Large intestine (tissue), 3 donors: ENCODE measurements around the gene METTL16. TPM values are rescaled to one million over a fixed set of nuclear protein-coding genes. Genes with fewer than 3 reads are reported as not detected.

Experiments used
- DNase-seq, 2 donors: peaks; one replicate each; pipeline versions ENCODE4 v3.0.0 to v3.0.0-alpha.2; 2013
- H3K27ac ChIP-seq: one replicate; pipeline ENCODE4 v1.5.1; 2013; ENCODE audit warnings: low read length
- H3K27me3 ChIP-seq: 2 replicates; pipeline ENCODE4 v1.6.1; 2013; ENCODE audit warnings: low read length; ENCODE audit not compliant: control insufficient read depth, insufficient read depth
- H3K36me3 ChIP-seq: 2 replicates; pipeline ENCODE4 v1.6.1; 2013; ENCODE audit warnings: low read length; ENCODE audit not compliant: control insufficient read depth, insufficient read depth
- H3K4me1 ChIP-seq: one replicate; pipeline ENCODE4 v1.6.1; 2013; ENCODE audit warnings: low read length; ENCODE audit not compliant: control insufficient read depth, insufficient read depth
- H3K4me3 ChIP-seq: one replicate; pipeline ENCODE4 v1.5.1; 2013; ENCODE audit warnings: low read length
- H3K9me3 ChIP-seq: one replicate; pipeline ENCODE4 v1.6.1; 2013; ENCODE audit warnings: mild to moderate bottlenecking, low read depth, low read length, moderate library complexity; ENCODE audit not compliant: control insufficient read depth
- WGBS: methylation state at CpG from one replicate; pipeline ENCODE4 v1.1.5; 2013; ENCODE audit warnings: low lambda C conversion rate; ENCODE audit not compliant: insufficient coverage; 5-methylcytosine and 5-hydroxymethylcytosine counted together
- polyA plus RNA-seq: library from polyadenylated mRNA; unstranded; fragments of 120-200 nt; gene quantifications from one replicate; pipeline ENCODE4 v1.2.1, GENCODE V29; 2013

Gene METTL16
- polyA plus RNA-seq, 1 donor: 26.3 TPM

DNA sequence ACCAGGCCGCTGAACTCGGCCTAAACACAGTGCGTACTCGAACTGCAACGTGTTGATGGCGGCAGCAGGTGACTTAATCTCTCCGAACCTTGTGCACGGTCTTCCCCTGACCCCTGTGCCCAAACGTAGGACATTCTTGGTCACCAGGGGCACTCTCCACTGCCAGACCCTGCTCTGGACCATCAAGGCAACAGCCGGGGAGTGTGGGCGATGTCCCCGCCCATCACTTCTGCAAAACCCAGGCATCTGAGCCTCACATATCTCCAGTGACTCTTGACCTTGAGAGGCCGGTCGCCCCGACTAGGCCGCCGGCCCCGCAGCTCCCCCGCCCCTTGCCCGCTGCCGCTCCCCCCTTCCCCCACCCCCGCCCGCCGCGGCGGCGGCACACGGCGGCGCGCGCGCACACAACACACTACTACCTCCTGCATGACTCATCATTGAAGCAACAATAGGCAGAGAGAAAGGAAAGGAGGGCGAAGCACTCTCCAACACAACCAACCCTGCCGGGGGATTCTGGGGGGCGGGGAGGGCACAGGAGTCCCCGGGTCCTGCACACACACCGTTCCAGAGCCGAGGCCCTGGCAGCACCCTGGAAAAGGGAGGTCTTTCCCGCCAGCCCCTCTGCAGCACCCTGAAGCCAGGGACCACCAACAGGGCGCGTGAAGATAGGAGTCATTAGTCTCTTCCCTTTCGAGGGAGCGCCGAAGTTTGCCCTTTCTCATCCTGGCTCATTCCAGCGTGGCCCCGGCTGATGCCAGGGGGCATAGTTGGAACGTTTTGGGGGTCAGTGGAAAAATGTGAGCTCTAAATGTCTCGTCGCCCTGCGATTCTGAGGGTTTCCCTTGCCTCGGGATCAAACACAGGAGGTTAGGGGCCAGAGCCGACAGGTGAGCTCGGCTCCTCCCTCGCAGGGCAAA is 112.8 kb downstream of the METTL16 start:
- Histone ChIP-seq H3K4me3 (peak overlapping the region; percentile 82), H3K4me1 (peaks cover 57% of the 10 kb centered on the region), H3K27me3 (no peaks in the 10 kb centered on the region), H3K36me3 (no peaks in the 10 kb centered on the region), H3K27ac (peak overlapping the region; percentile 100), H3K9me3 (peaks cover 5% of the 10 kb centered on the region)
- DNase-seq: peak; percentile 73 to 84
- no CpG with 5 or more reads among the region's 55 CpGs for WGBS

DNA sequence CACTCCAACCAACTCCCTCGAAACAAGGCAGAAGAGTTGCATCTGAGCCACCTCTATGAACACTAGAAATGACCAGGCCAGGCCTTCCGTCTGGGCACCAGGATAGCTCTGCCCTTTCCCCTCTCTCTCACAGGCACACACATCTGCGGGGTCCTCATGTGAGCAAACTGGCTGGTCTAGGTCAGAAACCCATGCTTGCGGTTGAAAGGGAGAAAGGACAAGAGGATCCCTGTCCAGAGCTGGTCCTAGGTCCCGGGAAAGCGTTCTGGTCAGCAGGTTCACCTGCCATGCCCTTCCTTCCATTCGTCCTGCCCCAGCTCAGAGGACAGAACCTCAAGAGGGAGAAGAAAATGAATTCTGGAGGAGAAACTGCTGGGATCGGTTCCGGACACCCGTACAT is 113.5 kb downstream of the METTL16 start:
- no peaks in the 10 kb centered on the region for H3K27me3 ChIP-seq
- H3K27ac ChIP-seq: peak overlapping the region; percentile 100
- DNase-seq: no peak
- H3K4me3 ChIP-seq: no peak overlapping the region
- H3K9me3 ChIP-seq: peaks cover 5% of the 10 kb centered on the region
- H3K36me3 ChIP-seq: no peaks in the 10 kb centered on the region
- no CpG with 5 or more reads among the region's 10 CpGs for WGBS
- H3K4me1 ChIP-seq: peaks cover 55% of the 10 kb centered on the region

- Histone ChIP-seq H3K4me3 (no peak overlapping the region), H3K27ac (peak overlapping the region; percentile 100), H3K4me1 (peaks cover 52% of the 10 kb centered on the region), H3K27me3 (no peaks in the 10 kb centered on the region), H3K36me3 (no peaks in the 10 kb centered on the region), H3K9me3 (peaks cover 5% of the 10 kb centered on the region)
- DNase-seq: no peak
- WGBS: no CpG with 5 or more reads among the region's 12 CpGs
Observed at GRCh38 chr17:2397247-2398171, 114.2 kb downstream of the METTL16 start.

- peak; percentile 93 to 97 for DNase-seq
- H3K36me3 ChIP-seq: no peaks in the 10 kb centered on the region
- no peaks in the 10 kb centered on the region for H3K27me3 ChIP-seq
- H3K27ac ChIP-seq: peak overlapping the region; percentile 100
- H3K4me3 ChIP-seq: peak overlapping the region; percentile 37
- peaks cover 5% of the 10 kb centered on the region for H3K9me3 ChIP-seq
- no CpG with 5 or more reads among the region's 34 CpGs for WGBS
- peaks cover 54% of the 10 kb centered on the region for H3K4me1 ChIP-seq
Observed at GRCh38 chr17:2396568-2397246, 115.0 kb downstream of the METTL16 start.

GRCh38 chr17:2396192-2396567 is 115.5 kb downstream of the METTL16 start:
- Histone ChIP-seq H3K4me1 (peaks cover 59% of the 10 kb centered on the region), H3K27me3 (no peaks in the 10 kb centered on the region), H3K4me3 (peak overlapping the region; percentile 37), H3K27ac (peak overlapping the region; percentile 100), H3K9me3 (peaks cover 5% of the 10 kb centered on the region), H3K36me3 (no peaks in the 10 kb centered on the region)
- DNase-seq: no peak
- 82% methylated on average over 4 of the region's 7 CpGs for WGBS

DNA sequence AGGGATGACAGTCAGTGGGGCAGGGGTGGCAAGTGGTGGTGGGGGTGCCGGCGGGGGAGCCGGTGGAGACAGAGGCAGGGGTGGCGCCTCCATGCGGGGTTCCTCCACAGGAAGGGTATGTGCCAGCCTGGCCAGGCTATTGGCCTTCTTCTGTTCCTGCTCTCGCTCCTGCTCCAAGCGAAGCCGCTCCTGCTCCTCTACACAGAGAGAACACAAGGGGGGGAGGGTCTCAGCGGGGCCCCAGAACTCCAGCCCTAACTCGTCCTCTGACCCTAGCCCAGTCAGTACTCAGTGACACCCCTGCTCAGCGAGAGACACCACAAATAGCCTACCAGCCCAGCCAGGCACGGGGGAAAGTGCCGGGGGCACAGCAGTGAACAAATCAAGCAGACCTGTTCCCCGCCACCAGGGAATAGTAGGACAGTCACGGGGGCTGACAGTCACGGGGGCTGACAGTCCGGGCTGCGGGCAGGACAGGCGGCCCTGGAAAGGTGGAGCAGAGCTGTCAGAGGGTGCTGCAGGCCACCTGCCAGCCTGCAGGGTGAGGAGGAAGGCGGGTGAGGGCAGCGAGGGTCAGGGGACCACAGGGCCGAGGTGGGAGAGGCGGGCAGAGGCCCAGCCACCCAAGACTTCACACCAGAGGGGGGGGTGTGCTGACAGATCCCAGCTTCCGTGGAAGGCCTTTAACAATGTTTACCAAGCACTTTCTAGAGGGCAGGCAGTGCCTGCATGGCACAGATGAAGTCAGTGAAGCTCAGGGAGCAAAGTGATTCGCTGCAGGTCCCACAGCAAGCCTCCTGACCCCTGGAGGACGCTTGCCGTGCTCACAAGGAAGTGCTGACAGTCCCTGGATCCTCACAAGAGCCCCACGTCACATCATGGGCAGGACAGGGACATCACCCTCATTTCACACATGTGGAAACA is 116.2 kb downstream of the METTL16 start:
- WGBS: 80% methylated on average over 1 of the region's 28 CpGs
- H3K27ac ChIP-seq: peak overlapping the region; percentile 100
- peaks cover under 1% of the 10 kb centered on the region for H3K36me3 ChIP-seq
- peak; percentile 50 to 66 for DNase-seq
- H3K4me3 ChIP-seq: peak overlapping the region; percentile 37
- no peaks in the 10 kb centered on the region for H3K27me3 ChIP-seq
- H3K9me3 ChIP-seq: peaks cover 5% of the 10 kb centered on the region
- peaks cover 60% of the 10 kb centered on the region for H3K4me1 ChIP-seq

DNA sequence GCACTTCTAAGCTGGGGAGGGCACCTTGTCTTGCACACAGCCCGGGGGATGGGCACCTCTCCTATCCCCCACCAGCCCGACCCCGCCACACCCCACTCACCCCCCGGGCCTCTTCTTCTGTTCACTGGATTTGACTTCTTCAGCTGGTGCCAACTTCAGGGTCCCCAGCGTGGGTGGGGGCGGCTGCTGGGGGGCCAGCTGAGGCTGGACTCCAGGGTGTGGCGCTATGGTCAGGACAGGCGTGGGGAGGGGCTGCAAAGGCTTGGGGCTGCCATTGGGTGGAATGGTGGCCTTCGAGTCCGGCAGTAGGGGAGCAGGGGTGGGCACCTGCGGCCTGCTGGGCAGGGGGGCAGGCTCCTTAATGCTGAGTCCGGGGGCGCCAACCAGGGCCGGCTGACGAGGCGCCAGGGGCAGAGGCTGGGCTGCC is 116.9 kb downstream of the METTL16 start:
- no CpG with 5 or more reads among the region's 16 CpGs for WGBS
- H3K27me3 ChIP-seq: no peaks in the 10 kb centered on the region
- H3K4me3 ChIP-seq: no peak overlapping the region
- H3K27ac ChIP-seq: no peak overlapping the region
- no peak for DNase-seq
- H3K9me3 ChIP-seq: no peaks in the 10 kb centered on the region
- peaks cover 60% of the 10 kb centered on the region for H3K4me1 ChIP-seq
- peaks cover 7% of the 10 kb centered on the region for H3K36me3 ChIP-seq

GRCh38 chr17:2393954-2394749 is 117.5 kb downstream of the METTL16 start:
- Histone ChIP-seq H3K9me3 (no peaks in the 10 kb centered on the region), H3K27me3 (no peaks in the 10 kb centered on the region), H3K27ac (peak overlapping the region; percentile 5), H3K4me3 (no peak overlapping the region), H3K4me1 (peaks cover 60% of the 10 kb centered on the region), H3K36me3 (peaks cover 7% of the 10 kb centered on the region)
- no CpG with 5 or more reads among the region's 53 CpGs for WGBS
- DNase-seq: no peak
